GM23338 (cell line): ENCODE results near the gene NUTM2F.
"Not testable (repeated sequence)": the region's sequence is repeated elsewhere in the genome, so short reads cannot be mapped to it uniquely, and the experiment has no call there.

ENCODE experiments used
- CREB1 ChIP-seq: fragments of 250-450 bp; sonication (Bioruptor Pico); IDR thresholded peaks from 2 replicates; pipeline ENCODE4 v1.5.0; 2020; ENCODE audit warnings: low read depth, mild to moderate bottlenecking, moderate library complexity
- CTCF ChIP-seq, 2 experiments: fragments of 200-600 bp in 1 of 2; sonication (generic) in 1 of 2; conservative IDR thresholded peaks; 2 replicates each; pipeline versions ENCODE4 v1.5.1 to v1.6.1; 2016 to 2017; ENCODE audit warnings: antibody characterized with exemption in 2 of 2, low read depth in 2 of 2, mild to moderate bottlenecking in 2 of 2, moderate library complexity in 1 of 2
- ETS1 ChIP-seq: IDR thresholded peaks from 2 replicates; pipeline ENCODE4 v1.6.1; 2016; ENCODE audit warnings: antibody characterized with exemption
- EZH2 ChIP-seq: fragments of 200-600 bp; sonication (generic); IDR thresholded peaks from one replicate; pipeline ENCODE4 v1.8.0; 2017; ENCODE audit warnings: antibody characterized with exemption, mild to moderate bottlenecking, low read depth; ENCODE audit not compliant: unreplicated experiment
- EZH2phosphoT487 ChIP-seq: fragments of 200-600 bp; sonication (generic); IDR thresholded peaks from one replicate; pipeline ENCODE4 v1.8.1; 2018; ENCODE audit warnings: antibody characterized with exemption; ENCODE audit not compliant: unreplicated experiment
- POLR2AphosphoS5 ChIP-seq: IDR thresholded peaks from 2 replicates; pipeline ENCODE4 v1.6.1; 2016; ENCODE audit warnings: antibody characterized with exemption, low read depth
- REST ChIP-seq: IDR thresholded peaks from one replicate; pipeline ENCODE4 v1.6.1; 2018; ENCODE audit warnings: antibody characterized with exemption; ENCODE audit not compliant: unreplicated experiment
- ZNF114 ChIP-seq: fragments of 250-450 bp; sonication (Bioruptor Pico); IDR thresholded peaks from 2 replicates; pipeline ENCODE4 v1.5.0; 2020; ENCODE audit warnings: mild to moderate bottlenecking, moderate library complexity
- ZNF331 ChIP-seq: fragments of 250-450 bp; sonication (Bioruptor Pico); IDR thresholded peaks from 2 replicates; pipeline ENCODE4 v1.5.0; 2020; ENCODE audit warnings: low read depth, mild to moderate bottlenecking, moderate library complexity

- not testable (repeated sequence) for TF ChIP-seq CTCF (conservative IDR thresholded peaks at IDR 0.05; ENCODE audit: low read depth in 2 of 2); EZH2; ZNF114 (CRISPR knock-in tag); REST; EZH2phosphoT487; ZNF331 (CRISPR knock-in tag)
- TF ChIP-seq CREB1: peak; percentile 92
- TF ChIP-seq POLR2AphosphoS5: peak; percentile 77
- 0 out of 2 replicates have a peak, but pooled peaks have one; percentile 51 for TF ChIP-seq ETS1
Measured at GRCh38 chr9:94374176-94375056, 46.0 kb upstream of the NUTM2F start.
